ENCODE results near the gene ZCCHC10.
"Not testable (repeated sequence)": the region's sequence is repeated elsewhere in the genome, so short reads cannot be mapped to it uniquely, and the experiment has no call there.

The ZCCHC10 gene

DNA sequence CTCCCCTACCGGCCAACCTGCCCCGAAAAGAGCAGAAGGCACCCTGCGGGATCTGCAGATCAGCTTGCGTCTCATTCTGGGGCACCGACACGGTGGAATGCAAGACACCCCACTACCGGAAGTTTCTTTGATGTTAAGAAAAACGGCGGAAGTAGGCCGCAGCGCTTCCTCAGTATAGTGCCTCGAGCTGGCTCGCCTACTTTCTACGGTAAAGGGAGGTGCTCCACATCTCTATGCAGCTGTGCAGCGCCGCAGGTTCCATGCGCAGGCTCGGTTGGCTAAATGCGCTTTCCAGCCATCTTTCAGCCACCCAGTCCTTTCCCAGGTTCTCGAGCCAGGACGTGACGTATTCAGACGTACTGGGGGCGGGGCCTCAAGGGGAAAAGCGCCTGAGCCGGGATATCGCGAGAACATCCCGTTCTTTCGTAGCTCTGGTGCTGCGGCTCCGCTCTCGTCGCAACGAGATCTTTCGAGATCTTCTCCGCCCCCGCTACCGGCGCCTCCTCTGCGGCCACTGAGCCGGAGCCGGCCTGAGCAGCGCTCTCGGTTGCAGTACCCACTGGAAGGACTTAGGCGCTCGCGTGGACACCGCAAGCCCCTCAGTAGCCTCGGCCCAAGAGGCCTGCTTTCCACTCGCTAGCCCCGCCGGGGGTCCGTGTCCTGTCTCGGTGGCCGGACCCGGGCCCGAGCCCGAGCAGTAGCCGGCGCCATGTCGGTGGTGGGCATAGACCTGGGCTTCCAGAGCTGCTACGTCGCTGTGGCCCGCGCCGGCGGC, 25.4 kb upstream of the ZCCHC10 start, which contains the start of gene HSPA4:
Gene HSPA4 (plus strand): TSS at position 472 of the 775 bp plus-strand sequence. CDS start 238 bp downstream, at position 710.
- no peaks in the 10 kb centered on the region for H3K27me3 Mint-ChIP-seq
- peak within 1 kb of the TSS; percentile 100 for H3K27ac Mint-ChIP-seq
- peaks cover 7% of the 10 kb centered on the region for H3K36me3 Mint-ChIP-seq
- DNase-seq: peak; percentile 98
- H3K4me1 Mint-ChIP-seq: peaks cover 45% of the 10 kb centered on the region
- no peaks in the 10 kb centered on the region for H3K9me3 Mint-ChIP-seq
- H3K4me3 Mint-ChIP-seq: peak within 1 kb of the TSS; percentile 94
- CTCF ChIA-PET: interaction anchor here (1.1 kb wide), 2 partner anchors 25 to 168 kb away, joined by 3 to 5 read pairs; no protein-coding TSS in a partner anchor

DNA sequence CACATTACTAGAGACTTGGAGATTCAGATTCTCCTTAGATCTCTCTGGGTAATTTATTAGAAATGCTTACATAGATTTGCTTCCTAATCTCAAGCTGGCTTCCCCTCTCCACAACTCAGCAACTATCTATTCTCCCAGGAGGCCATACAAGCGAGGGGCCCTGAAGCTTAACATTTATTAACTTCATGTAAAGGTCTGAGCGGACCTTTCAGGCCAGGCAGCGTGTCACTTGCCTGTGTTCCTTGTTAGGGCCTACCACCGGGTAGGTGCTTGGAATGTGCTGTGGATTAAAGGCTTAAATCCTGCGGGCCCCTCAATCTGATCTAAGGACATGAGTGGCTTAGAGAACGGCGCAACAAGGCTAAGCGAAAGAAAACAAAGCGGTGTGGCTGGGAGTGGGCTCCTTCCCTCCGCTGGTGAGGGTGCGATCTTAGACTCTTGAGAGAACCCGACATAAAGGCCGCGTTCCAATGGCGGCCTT, 24.8 kb upstream of the ZCCHC10 start:
- Mint-ChIP-seq H3K4me1 (peaks cover 45% of the 10 kb centered on the region), H3K27me3 (no peaks in the 10 kb centered on the region), H3K9me3 (no peaks in the 10 kb centered on the region), H3K36me3 (peaks cover 7% of the 10 kb centered on the region), H3K4me3 (peak overlapping the region; percentile 94), H3K27ac (peak overlapping the region; percentile 100)
- CTCF ChIA-PET: no interaction called here
- DNase-seq: no peak

DNA sequence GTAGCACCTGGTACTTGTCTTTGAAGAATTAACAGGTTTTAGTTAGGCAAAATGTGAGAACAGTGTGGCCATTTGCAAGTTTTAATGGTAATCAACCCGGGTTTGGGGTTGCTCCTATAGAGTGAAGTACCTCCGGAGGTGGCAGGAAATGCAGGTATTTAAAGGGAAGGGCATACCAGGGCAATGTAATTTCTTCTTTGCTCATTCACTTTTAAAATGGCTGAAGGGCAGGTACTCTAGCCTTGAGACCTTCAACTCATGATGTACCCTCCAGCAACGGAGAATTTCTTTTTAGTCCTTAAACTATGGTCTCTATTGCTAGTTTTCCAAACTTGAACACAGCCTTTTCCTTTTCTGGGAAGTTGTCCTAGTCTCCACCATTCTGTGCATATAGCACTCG, 24.2 kb upstream of the ZCCHC10 start:
- Mint-ChIP-seq H3K9me3 (no peaks in the 10 kb centered on the region), H3K4me3 (peak overlapping the region; percentile 94), H3K27ac (peak overlapping the region; percentile 100), H3K27me3 (no peaks in the 10 kb centered on the region), H3K4me1 (peaks cover 44% of the 10 kb centered on the region), H3K36me3 (peaks cover 7% of the 10 kb centered on the region)
- no peak for DNase-seq
- CTCF ChIA-PET: no interaction called here

DNA sequence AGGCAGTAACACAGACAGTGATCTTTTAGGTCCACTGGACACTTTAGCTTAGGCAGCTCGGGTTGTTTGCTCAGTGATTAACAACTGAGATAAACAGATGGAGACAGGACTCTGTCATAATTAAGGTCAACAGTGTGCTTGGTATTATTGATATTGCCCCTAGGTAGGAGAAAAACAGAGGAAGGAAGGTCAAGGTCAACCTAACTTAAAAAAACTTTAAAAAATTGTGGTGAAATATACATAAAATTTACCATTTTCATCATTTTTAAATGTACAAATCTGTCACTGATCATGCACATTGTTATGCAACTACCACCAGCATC, 23.3 kb upstream of the ZCCHC10 start:
- Mint-ChIP-seq H3K4me3 (peak overlapping the region; percentile 5), H3K4me1 (peaks cover 36% of the 10 kb centered on the region), H3K27ac (peak overlapping the region; percentile 16), H3K9me3 (no peaks in the 10 kb centered on the region), H3K36me3 (peaks cover 5% of the 10 kb centered on the region), H3K27me3 (no peaks in the 10 kb centered on the region)
- CTCF ChIA-PET: interaction anchor here (0.9 kb wide), 1 partner anchor 10 kb away, joined by 3 read pairs; no protein-coding TSS in a partner anchor
- no peak for DNase-seq

DNA sequence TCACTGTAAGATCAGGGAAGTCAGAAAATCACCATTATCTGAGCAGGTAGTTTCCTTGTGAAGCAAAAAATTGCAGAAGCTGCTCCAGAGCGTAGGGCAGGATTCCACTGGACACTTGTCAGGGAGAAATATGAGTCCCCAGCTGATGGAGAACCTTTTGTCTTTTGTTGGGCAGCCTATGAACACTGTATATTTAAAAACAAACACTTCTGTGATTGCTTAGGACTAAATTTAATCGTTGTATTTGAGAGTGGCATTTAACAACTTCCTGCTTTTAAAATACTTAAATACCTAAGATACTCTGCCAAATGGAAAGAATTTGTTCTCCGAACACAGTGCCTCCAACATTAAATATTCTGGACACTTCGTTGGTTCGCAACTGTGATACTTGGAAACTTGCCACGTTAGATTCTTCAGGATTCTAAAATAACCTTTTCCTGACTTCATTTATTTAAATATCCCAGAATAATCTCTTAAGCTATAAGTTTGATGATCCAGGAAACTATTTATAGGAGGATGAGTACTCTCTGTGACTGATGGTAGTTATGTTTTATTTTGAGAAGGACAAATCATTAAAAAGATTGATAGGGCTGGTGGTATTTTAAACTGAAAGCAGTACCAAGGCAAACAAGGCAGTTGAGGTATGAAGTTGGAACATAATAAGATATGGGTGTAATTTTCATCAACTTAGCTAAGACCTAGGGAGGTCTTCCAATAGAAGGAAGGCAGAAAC, 22.8 kb upstream of the ZCCHC10 start:
- H3K4me1 Mint-ChIP-seq: peaks cover 31% of the 10 kb centered on the region
- no peaks in the 10 kb centered on the region for H3K27me3 Mint-ChIP-seq
- H3K27ac Mint-ChIP-seq: peak overlapping the region; percentile 16
- H3K4me3 Mint-ChIP-seq: peak overlapping the region; percentile 5
- DNase-seq: no peak
- peaks cover 5% of the 10 kb centered on the region for H3K36me3 Mint-ChIP-seq
- CTCF ChIA-PET: interaction anchor here (0.9 kb wide), 1 partner anchor 9 kb away, joined by 3 read pairs; no protein-coding TSS in a partner anchor
- H3K9me3 Mint-ChIP-seq: no peaks in the 10 kb centered on the region

DNA sequence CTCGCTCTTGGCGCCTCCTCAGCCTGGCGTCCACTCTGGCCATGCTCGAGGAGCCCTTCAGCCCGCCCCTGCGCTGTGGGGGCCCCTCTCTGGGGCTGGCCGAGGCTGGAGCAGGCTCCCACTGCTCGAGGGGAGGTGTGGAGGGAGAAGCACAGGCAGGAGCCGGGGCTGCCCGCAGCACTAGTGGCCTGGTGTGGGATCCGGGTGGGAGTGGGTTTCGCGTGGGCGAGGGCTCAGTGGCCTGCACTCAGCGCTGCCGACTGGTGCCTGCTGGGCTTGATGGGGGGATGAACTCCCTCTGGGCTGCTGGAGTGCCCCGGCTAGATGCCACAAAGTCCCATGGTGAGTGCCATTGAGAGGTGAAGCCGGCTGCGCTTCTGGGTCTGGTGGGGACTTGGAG, 21.1 kb upstream of the ZCCHC10 start:
- no peaks in the 10 kb centered on the region for H3K27me3 Mint-ChIP-seq
- CTCF ChIA-PET: no interaction called here
- H3K36me3 Mint-ChIP-seq: no peaks in the 10 kb centered on the region
- H3K27ac Mint-ChIP-seq: no peak overlapping the region
- H3K4me1 Mint-ChIP-seq: peaks cover 19% of the 10 kb centered on the region
- no peak for DNase-seq
- no peak overlapping the region for H3K4me3 Mint-ChIP-seq
- no peaks in the 10 kb centered on the region for H3K9me3 Mint-ChIP-seq

DNA sequence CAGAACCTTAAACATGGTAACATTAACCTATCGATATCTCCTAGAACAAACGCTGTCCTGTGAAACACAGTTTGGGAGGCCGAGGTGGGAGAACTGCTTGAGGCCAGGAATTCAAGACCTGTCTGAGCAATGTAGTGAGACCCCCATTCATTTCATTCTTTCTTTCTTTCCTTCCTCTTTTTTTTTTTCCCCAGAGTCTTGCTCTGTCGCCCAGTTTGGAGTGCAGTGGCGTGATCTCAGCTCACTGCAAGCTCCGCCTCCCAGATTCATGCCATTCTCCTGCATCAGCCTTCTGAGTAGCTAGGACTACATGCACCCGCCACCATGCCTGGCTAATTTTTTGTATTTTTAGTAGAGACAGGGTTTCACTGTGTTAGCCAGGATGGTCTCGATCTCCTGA, 20.2 kb upstream of the ZCCHC10 start:
- H3K4me3 Mint-ChIP-seq, CTCF ChIA-PET, H3K9me3 Mint-ChIP-seq, H3K27me3 Mint-ChIP-seq, H3K36me3 Mint-ChIP-seq, H3K27ac Mint-ChIP-seq, DNase-seq: not testable (repeated sequence)
- peaks cover 19% of the 10 kb centered on the region for H3K4me1 Mint-ChIP-seq

DNA sequence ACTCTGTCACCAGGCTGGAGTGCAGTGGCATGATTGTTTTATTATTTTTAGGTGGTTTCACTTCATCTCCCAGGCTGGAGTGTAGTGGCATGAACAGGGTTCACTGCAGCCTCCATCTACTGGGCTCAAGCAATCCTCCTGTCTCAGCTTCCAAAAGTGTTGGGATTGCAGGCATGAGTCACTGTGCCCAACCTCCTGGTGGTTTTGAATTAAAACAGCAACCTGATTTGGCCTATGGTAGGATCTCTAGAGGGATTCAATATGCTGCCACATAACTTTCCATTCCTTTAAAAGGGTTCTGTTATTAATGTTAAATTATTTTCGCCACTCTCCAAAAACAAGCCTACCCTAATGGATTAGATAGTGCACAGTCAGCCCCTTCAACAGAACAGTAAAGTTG, 15.6 kb upstream of the ZCCHC10 start:
- Mint-ChIP-seq H3K9me3 (no peaks in the 10 kb centered on the region), H3K27me3 (peaks cover 11% of the 10 kb centered on the region), H3K4me3 (no peak overlapping the region), H3K27ac (no peak overlapping the region), H3K36me3 (no peaks in the 10 kb centered on the region), H3K4me1 (no peaks in the 10 kb centered on the region)
- CTCF ChIA-PET: no interaction called here
- no peak for DNase-seq

DNA sequence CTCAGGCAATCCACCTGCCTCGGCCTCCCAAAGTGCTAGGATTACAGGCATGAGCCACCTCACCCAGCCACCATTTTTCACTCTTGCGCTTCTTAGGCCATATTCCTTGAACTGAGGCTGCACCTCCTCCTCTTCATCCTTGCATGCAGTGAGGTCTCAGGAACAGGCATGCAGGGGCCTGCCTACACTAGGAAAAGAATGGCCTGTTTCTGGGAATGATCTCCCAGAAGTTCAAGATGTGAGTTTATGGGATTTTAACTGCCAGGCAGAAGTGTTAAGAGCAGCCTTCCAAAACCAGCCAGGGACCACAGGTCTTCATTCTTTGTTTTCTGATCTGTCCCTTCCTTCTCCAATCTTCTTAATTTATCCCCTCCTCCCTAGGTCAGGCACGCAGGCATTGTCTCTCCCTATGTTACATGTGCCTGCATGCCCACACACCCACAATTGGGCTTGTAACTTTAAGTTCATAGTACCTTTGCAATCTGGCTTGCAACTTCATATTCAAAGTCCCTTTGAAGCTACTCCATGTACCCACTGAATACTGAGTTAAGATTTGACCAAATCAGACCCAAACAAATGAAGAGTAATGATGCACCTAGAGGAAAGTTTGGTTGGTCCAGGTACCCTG, 14.9 kb upstream of the ZCCHC10 start:
- CTCF ChIA-PET: no interaction called here
- Mint-ChIP-seq H3K27me3 (peaks cover 14% of the 10 kb centered on the region), H3K4me3 (no peak overlapping the region), H3K4me1 (no peaks in the 10 kb centered on the region), H3K27ac (no peak overlapping the region), H3K36me3 (no peaks in the 10 kb centered on the region), H3K9me3 (no peaks in the 10 kb centered on the region)
- no peak for DNase-seq

DNA sequence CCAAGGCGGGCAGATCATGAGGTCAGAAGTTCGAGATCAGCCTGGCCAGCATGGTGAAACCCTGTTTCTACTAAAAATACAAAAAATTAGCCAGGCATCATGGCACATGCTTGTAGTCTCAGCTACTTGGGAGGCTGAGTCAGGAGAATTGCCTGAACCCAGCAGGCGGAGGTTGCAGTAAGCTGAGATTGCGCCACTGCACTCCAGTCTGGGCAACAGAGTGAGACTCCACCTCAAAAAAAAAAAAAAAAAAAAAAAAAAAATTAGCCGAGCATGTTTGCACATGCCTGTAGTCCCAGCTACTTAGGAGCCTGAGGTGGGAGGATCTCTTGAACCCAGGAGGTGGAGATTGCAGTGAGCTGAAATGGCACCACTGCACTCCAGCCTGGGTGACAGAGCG, 10.3 kb upstream of the ZCCHC10 start:
- H3K4me1 Mint-ChIP-seq, H3K4me3 Mint-ChIP-seq, H3K36me3 Mint-ChIP-seq, CTCF ChIA-PET, H3K9me3 Mint-ChIP-seq, H3K27ac Mint-ChIP-seq, DNase-seq: not testable (repeated sequence)
- H3K27me3 Mint-ChIP-seq: peaks cover 29% of the 10 kb centered on the region

DNA sequence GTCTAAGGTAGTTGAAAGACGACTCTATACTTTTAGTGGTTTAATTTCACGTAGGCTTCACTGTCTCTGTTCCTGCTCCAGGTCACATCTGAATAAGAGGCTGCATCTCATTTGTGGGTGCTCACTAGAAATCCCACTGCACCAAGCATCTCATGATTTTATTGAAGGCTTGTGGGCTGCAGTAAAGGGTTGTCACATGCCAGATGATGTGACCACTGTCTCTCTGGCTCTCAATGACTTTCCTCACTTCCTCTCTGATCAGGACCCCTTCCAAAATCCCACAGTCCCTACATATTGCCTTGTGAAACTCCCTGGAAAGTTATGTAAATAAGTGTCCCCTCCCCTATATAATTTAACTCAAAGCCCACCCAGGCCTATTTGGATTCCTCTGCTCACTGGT, 8.9 kb upstream of the ZCCHC10 start:
- Mint-ChIP-seq H3K4me1 (peaks cover 4% of the 10 kb centered on the region), H3K9me3 (no peaks in the 10 kb centered on the region), H3K4me3 (no peak overlapping the region), H3K27ac (no peak overlapping the region), H3K36me3 (no peaks in the 10 kb centered on the region), H3K27me3 (peaks cover 22% of the 10 kb centered on the region)
- CTCF ChIA-PET: no interaction called here
- no peak for DNase-seq

DNA sequence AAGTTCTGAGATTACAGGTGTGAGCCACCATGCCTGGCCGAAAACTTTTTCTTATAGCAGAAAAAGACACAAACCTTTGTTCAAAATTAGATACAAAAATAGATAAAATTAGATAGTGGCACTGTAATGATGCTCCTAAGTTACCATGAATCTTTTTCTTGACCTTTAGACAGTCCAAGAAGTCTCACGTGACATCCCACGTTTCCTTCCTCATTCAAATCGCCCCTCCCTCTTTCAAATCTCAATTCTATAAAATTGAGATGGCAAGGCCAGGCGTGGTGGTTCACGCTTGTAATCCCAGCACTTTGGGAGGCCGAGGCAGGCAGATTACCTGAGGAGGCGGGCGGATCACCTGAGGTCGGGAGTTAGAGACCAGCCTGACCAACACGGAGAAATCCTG, 7.7 kb upstream of the ZCCHC10 start:
- DNase-seq: no peak
- Mint-ChIP-seq H3K27me3 (peaks cover 34% of the 10 kb centered on the region), H3K9me3 (no peaks in the 10 kb centered on the region), H3K4me1 (peaks cover 4% of the 10 kb centered on the region), H3K36me3 (no peaks in the 10 kb centered on the region), H3K4me3 (no peak overlapping the region), H3K27ac (no peak overlapping the region)
- CTCF ChIA-PET: no interaction called here

DNA sequence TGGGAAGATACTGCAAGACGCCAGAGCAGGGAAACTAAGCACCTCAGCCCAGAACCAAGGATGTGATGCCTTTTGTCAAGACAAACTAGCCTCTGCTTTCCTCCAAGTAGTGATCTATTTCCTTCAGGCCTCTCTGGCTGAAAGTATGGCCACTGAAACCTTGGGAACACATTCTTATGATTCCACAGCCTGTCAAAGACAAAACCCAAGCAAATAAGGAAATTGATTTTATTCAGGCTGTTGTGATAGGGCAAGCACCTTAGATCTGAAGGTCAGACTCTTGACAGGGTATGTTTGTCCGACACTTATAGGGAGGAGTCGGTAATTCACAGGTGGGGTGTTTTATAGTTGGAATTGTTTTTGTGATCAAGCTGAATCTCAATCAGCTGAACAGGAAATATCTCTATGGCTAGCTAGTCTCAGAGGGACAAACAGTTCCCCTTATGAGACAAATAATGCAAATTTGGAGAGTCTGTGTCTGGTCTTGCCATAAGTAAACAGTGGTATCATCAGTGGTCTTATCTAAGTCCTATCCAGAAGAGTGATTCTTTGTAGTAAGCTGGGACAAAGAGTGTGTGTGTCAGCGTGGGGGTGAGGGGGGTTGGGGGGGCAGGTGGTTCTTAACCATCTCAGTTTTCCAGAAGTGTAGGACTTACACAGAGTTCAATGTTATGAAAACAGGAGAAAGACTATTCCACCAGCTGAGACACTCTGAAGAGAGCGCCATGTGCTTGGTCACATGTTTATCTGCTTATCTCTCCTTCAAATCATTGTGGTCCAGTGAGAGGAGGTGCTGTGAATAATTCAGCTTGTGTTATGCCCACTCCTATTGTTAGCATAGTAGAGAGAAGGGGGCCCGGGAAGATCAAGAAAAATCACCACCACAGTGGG, 6.7 kb upstream of the ZCCHC10 start:
- CTCF ChIA-PET: no interaction called here
- no peak overlapping the region for H3K4me3 Mint-ChIP-seq

More for the DNA sequence above, 6.7 kb upstream of the ZCCHC10 start:
- Mint-ChIP-seq H3K9me3 (no peaks in the 10 kb centered on the region), H3K27ac (no peak overlapping the region), H3K27me3 (peaks cover 37% of the 10 kb centered on the region), H3K4me1 (peaks cover 4% of the 10 kb centered on the region), H3K36me3 (no peaks in the 10 kb centered on the region)
- no peak for DNase-seq

All from activated naive CD4-positive, alpha-beta T cell treated with anti-CD3 and anti-CD28 coated beads, Interleukin-2, amount 10 ng/mL, durations not matched to agents 7 days and 5 days (primary cell).